Skeletal muscle tissue (tissue), 4 donors: Measurements from ENCODE around the gene COX14. TPM values are rescaled to one million over a fixed set of nuclear protein-coding genes. Genes with fewer than 3 reads are reported as not detected.
A peak's percentile ranks its signal among the peaks of the same experiment; 100 is the strongest.

Experiments
- H3K27ac ChIP-seq: one replicate; pipeline ENCODE4 v1.7.0; 2013; ENCODE audit warnings: mild to moderate bottlenecking, low read depth, low read length, inconsistent platforms
- H3K27me3 ChIP-seq, 3 donors: one replicate each; pipeline ENCODE4 v1.7.0; 2013; ENCODE audit warnings: low read length in 3 of 3; ENCODE audit not compliant: control insufficient read depth in 3 of 3, insufficient read depth in 3 of 3
- H3K36me3 ChIP-seq, 3 donors: one replicate each; pipeline ENCODE4 v1.7.0; 2013; ENCODE audit warnings: low read length in 3 of 3; ENCODE audit not compliant: control insufficient read depth in 3 of 3, insufficient read depth in 3 of 3
- H3K4me1 ChIP-seq, 3 donors: one replicate each; pipeline ENCODE4 v1.7.0; 2013; ENCODE audit warnings: low read length in 3 of 3, mild to moderate bottlenecking in 3 of 3; ENCODE audit not compliant: control insufficient read depth in 3 of 3, insufficient read depth in 3 of 3
- H3K4me3 ChIP-seq, 3 donors: one replicate each; pipeline ENCODE4 v1.7.0; 2013; ENCODE audit warnings: low read length in 3 of 3
- H3K9ac ChIP-seq, 3 donors: one replicate each; pipeline ENCODE4 v1.7.0; 2013; ENCODE audit warnings: low read length in 3 of 3, mild to moderate bottlenecking in 3 of 3, moderate library complexity in 2 of 3, low read depth in 1 of 3
- H3K9me3 ChIP-seq, 3 donors: one replicate each; pipeline ENCODE4 v1.7.0; 2013; ENCODE audit warnings: low read length in 3 of 3; ENCODE audit not compliant: control insufficient read depth in 3 of 3
- total RNA-seq: library from RNA; depleted of rRNA; stranded (reverse); fragments of >200 nt; gene quantifications from one replicate; pipeline ENCODE4 v1.2.3, GENCODE V29; 2014
- donor health status: Osteomylitis.

Gene COX14
- total RNA-seq, 1 donor from 2014 or later = 37.1 TPM

DNA sequence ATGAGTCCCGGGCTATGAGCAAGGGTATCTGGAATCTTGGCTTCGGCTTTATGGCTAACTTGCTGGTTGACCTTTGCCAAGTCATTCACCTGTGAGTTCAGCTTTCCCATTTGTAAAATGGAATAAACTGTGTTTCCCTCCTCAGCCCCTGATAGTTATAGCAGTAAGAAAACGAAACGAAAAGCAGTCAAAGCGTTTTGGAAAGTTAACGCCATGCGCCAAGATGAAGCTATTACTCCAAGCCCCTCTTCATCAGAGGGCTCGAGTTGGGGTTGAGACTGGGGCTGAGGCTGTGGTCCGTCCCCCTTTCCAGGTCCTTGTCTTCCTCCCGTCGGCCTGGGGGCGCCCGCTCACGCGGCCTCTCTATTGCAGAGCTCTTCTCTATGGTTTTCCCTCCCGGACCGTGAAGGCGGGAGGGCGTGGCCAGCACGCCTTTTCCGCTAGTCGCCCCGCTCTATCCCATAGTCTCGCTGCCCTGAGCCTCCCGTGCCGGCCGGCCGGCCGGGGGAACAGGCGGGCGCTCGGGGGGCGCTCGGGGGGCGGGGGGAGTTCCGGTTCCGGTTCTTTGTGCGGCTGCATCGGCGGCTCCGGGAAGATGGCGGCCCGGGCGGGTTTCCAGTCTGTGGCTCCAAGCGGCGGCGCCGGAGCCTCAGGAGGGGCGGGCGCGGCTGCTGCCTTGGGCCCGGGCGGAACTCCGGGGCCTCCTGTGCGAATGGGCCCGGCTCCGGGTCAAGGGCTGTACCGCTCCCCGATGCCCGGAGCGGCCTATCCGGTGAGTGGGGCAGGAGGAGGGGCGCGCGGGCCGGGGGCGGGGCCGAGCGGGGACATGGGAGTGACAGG is 27.0 kb upstream of the COX14 start, which contains the start of gene SMARCD1:
Gene SMARCD1, plus strand, starts transcription at position 568 of the 840 bp plus-strand sequence. Its CDS starts 28 bp downstream, at position 596.
- Histone ChIP-seq H3K36me3 (peaks cover 16 to 30% (median 27%) of the 10 kb centered on the region in 3 donors), H3K4me3 (peak within 1 kb of the TSS; percentile 81 to 97 (median 96)), H3K9ac (peak within 1 kb of the TSS; percentile 83 to 91 (median 91)), H3K27ac (peak within 1 kb of the TSS; percentile 78), H3K4me1 (peaks cover 9 to 19% (median 10%) of the 10 kb centered on the region in 3 donors), H3K9me3 (no peaks in the 10 kb centered on the region), H3K27me3 (no peaks in the 10 kb centered on the region)

DNA sequence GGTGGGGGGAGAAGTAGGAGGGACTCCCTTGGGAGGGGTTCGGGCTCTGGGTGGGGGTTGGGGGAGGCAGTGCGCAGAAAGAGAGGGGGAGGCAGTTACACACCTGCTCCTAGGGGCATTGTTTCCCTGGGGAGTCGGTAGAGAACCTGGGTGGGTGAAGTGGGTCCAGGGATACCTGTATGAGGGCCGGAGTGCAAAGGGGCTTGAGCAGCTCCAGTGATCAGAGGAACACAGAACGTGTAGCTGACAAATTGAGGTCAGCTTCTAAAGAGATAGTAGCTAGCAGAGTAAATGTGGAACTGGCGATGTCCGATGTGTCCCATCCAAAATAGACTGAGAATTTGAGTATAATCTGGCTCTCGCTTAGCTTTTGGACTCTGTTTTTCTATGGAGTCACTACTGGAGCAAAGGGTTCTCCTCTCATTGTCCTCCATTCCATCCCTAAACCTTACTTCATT is 26.4 kb upstream of the COX14 start:
- H3K36me3 ChIP-seq = peaks cover 21 to 36% (median 33%) of the 10 kb centered on the region in 3 donors

DNA sequence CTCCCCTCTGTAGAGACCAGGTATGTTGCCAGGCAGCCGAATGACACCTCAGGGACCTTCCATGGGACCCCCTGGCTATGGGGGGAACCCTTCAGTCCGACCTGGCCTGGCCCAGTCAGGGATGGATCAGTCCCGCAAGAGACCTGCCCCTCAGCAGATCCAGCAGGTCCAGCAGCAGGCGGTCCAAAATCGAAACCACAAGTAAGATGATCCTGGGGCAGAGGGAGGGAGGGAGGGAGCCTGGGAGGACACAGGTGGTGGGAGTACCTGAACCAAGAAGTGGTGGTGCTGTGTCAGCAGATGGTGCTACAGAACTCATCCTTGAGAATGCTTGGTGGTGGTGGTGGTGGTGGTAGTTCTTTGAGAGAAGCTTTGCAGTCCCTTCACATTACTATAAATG is 25.9 kb upstream of the COX14 start:
- H3K27me3 ChIP-seq = no peaks in the 10 kb centered on the region
- peak overlapping the region; percentile 77 to 96 (median 83) for H3K4me3 ChIP-seq
- H3K36me3 ChIP-seq = peaks cover 21 to 38% (median 33%) of the 10 kb centered on the region in 3 donors
- H3K9me3 ChIP-seq = no peaks in the 10 kb centered on the region
- peak overlapping the region in 2 of 3 donors; percentile 58 to 61 for H3K9ac ChIP-seq
- peaks cover 9 to 19% (median 10%) of the 10 kb centered on the region in 3 donors for H3K4me1 ChIP-seq
- H3K27ac ChIP-seq = peak overlapping the region; percentile 78

More for the DNA sequence above, 26.4 kb upstream of the COX14 start:
- H3K9me3 ChIP-seq = no peaks in the 10 kb centered on the region
- peaks cover 9 to 19% (median 10%) of the 10 kb centered on the region in 3 donors for H3K4me1 ChIP-seq
- H3K27ac ChIP-seq = peak overlapping the region; percentile 78
- H3K27me3 ChIP-seq = no peaks in the 10 kb centered on the region
- H3K4me3 ChIP-seq = peak overlapping the region; percentile 77 to 96 (median 83)
- H3K9ac ChIP-seq = peak overlapping the region; percentile 58 to 76 (median 61)

DNA sequence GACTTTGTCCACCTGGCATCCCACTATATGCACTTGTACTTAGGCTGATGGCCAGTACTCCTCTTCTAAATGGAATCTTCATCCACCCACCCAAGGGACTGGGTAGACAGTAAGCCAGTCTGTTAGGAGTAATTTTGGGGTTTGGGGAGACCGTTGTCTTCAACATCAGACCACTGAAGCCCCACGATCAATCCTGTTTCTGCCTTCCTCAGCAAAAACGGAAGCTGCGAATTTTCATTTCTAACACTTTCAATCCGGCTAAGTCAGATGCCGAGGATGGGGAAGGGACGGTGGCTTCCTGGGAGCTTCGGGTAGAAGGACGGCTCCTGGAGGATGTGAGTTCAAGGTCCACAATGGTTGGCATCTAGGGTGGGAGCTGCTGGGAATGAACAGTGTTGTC is 24.9 kb upstream of the COX14 start:
- no peaks in the 10 kb centered on the region for H3K9me3 ChIP-seq
- H3K27ac ChIP-seq = no peak overlapping the region
- no peak overlapping the region for H3K9ac ChIP-seq
- H3K27me3 ChIP-seq = no peaks in the 10 kb centered on the region
- H3K4me1 ChIP-seq = peaks cover 9 to 19% (median 10%) of the 10 kb centered on the region in 3 donors
- H3K4me3 ChIP-seq = no peak overlapping the region
- H3K36me3 ChIP-seq = peaks cover 24 to 46% (median 38%) of the 10 kb centered on the region in 3 donors

DNA sequence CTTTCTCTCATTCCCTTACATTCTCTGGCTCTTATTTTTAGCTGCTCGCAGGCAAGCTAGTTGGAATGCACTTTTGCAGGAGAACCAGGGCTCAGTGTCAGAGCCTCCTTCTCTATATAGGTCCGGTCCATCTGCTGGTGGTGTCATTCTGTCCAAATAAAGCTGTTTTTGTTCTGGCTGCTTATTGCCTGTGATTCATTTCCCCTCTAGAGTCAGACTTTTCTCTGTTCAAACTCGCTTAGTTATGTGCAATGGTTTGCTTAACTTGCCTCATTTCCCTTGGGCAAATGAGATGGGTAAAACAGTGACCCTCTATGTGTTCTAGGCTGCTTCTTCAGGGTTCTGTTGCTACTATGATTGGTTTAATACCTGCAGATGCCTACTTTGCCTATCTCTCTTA is 24.0 kb upstream of the COX14 start:
- no peak overlapping the region for H3K9ac ChIP-seq
- H3K27ac ChIP-seq = no peak overlapping the region

DNA sequence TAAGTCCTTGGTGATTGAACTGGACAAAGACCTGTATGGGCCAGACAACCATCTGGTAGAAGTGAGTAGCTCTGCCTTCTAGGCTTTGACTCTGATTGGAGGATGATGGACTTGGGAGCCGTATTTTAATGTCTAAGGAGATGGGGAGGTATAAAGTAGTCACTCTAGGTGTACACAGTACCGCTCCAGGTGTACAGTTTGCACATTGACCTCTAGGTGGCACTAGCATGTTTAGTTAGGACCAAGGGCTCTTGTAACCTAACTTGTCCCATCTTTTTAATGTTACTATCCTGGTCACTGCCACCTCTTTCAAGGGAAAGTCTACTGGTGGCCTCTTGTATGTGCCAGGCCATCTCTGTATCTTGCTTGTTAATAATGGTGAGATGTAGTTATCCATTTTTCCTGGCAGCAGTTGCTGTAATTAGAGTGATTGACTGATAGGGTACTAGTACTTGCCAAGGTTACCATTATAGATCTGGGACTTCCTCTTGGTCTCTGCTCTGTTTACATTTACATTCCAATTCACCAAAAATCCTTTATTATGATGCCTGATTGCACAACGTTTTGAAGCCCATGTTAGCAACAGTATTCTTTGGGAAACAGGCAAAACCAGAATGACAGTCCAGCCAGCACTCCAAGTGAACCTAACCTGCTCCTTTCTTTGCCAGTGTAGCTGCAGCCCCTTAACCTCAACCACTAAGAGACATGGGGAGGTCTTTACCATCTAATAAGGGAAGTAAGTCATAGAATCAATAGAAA is 23.3 kb upstream of the COX14 start:
- Histone ChIP-seq H3K4me1 (peaks cover 9 to 19% (median 10%) of the 10 kb centered on the region in 3 donors), H3K36me3 (peaks cover 26 to 53% (median 45%) of the 10 kb centered on the region in 3 donors), H3K27me3 (no peaks in the 10 kb centered on the region)

More for the DNA sequence above, 24.0 kb upstream of the COX14 start:
- no peak overlapping the region for H3K4me3 ChIP-seq
- no peaks in the 10 kb centered on the region for H3K9me3 ChIP-seq
- no peaks in the 10 kb centered on the region for H3K27me3 ChIP-seq
- H3K4me1 ChIP-seq = peaks cover 9 to 19% (median 10%) of the 10 kb centered on the region in 3 donors
- H3K36me3 ChIP-seq = peaks cover 26 to 49% (median 42%) of the 10 kb centered on the region in 3 donors

DNA sequence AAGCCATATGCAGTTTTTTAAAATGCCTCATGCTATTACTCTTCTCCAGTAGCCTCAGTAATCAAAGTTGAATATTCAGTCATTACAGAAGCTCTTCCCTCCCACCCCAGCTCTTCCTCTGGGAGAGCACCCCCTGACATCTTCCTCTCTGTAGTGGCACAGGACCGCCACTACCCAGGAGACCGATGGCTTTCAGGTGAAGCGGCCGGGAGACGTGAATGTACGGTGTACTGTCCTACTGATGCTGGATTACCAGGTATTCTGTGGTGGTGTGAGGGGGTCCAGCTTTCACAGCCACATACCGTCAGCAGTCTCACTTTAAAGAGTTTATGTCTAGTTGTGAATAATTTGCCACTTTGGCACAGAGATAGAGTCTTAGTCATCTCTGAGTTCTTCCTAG is 22.3 kb upstream of the COX14 start:
- H3K4me1 ChIP-seq = peaks cover 7 to 19% (median 7%) of the 10 kb centered on the region in 3 donors
- no peak overlapping the region for H3K27ac ChIP-seq
- no peak overlapping the region for H3K9ac ChIP-seq
- no peak overlapping the region for H3K4me3 ChIP-seq
- no peaks in the 10 kb centered on the region for H3K9me3 ChIP-seq
- H3K27me3 ChIP-seq = no peaks in the 10 kb centered on the region
- H3K36me3 ChIP-seq = peaks cover 31 to 60% (median 54%) of the 10 kb centered on the region in 3 donors

More for the DNA sequence above, 23.3 kb upstream of the COX14 start:
- Histone ChIP-seq H3K9me3 (no peaks in the 10 kb centered on the region), H3K9ac (no peak overlapping the region), H3K27ac (no peak overlapping the region), H3K4me3 (no peak overlapping the region)

DNA sequence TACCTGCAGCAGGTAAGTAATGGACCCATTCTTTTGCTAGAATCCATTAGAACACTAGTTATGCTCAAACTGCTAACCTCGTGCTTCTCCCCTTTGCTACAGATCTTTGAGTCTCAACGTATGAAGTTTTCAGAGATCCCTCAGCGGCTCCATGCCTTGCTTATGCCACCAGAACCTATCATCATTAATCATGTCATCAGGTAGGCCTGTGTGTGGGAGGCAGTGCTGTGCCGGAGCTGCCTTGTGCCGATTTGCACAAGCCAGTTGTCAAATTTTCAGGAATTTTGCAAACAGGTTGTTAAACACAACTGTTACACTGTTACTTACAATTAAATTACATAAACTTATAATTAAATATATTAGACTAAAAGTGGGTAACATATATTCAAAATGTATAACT is 21.6 kb upstream of the COX14 start:
- Histone ChIP-seq H3K27ac (no peak overlapping the region), H3K27me3 (no peaks in the 10 kb centered on the region), H3K9me3 (no peaks in the 10 kb centered on the region), H3K4me1 (peaks cover 6 to 19% (median 7%) of the 10 kb centered on the region in 3 donors), H3K4me3 (no peak overlapping the region), H3K36me3 (peaks cover 33 to 63% (median 58%) of the 10 kb centered on the region in 3 donors), H3K9ac (no peak overlapping the region)

DNA sequence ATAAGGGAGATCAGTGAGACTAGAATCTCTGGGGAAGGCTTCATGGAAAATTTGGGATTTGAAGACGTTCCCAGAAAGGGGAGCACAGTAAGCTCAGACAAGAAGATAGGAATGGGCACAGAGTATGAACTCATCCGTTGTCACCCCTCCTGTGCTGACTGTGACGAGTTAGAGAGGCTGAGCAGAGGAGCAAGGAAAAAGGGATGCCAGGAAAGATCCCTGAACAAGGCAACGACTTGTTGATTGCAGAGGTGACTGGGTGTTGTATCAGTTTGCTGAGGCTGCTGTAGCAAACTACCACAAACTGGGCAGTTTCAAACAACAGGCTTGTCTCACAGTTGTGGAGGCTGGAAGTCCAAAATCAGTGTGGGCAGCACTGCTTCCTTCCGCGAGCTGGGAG is 14.1 kb upstream of the COX14 start:
- Histone ChIP-seq H3K27ac (no peak overlapping the region), H3K36me3 (peaks cover 48 to 69% (median 68%) of the 10 kb centered on the region in 3 donors), H3K4me1 (peaks cover 9 to 13% (median 11%) of the 10 kb centered on the region in 3 donors), H3K27me3 (no peaks in the 10 kb centered on the region), H3K4me3 (no peak overlapping the region), H3K9ac (no peak overlapping the region), H3K9me3 (no peaks in the 10 kb centered on the region)
